Stimulated activated CD8-positive, alpha-beta memory T cell treated with anti-CD3 and anti-CD28 coated beads, Interleukin-12 subunit alpha, Interleukin-12 subunit beta, amount 100 ng/mL, for 24 hours (primary cell): ENCODE results near the gene DHCR24.
A peak's percentile ranks its signal among the peaks of the same experiment; 100 is the strongest.

Experiments
- DNase-seq: peaks from one replicate; pipeline ENCODE4 v3.0.0-alpha.2; 2020; ENCODE audit errors: extremely low read depth

DHCR24 gene

GRCh38 chr1:54800899-54801759 is 85.9 kb downstream of the DHCR24 start, which contains the start of gene TTC22:
TSS of gene TTC22 (minus strand) at chr1:54801323. CDS start at chr1:54801163, 160 bp downstream.
- peak; percentile 35 for DNase-seq

- DNase-seq = no peak
These were observed 86.7 kb downstream of the DHCR24 start for GRCh38 chr1:54800041-54800898.
